ENCODE measurements around the gene PDGFRB.

PDGFRB gene

GRCh38 chr5:150082374-150082773, 73.3 kb downstream of the PDGFRB start:
- no peak for DNase-seq (ENCODE audit: low read depth)

DNA sequence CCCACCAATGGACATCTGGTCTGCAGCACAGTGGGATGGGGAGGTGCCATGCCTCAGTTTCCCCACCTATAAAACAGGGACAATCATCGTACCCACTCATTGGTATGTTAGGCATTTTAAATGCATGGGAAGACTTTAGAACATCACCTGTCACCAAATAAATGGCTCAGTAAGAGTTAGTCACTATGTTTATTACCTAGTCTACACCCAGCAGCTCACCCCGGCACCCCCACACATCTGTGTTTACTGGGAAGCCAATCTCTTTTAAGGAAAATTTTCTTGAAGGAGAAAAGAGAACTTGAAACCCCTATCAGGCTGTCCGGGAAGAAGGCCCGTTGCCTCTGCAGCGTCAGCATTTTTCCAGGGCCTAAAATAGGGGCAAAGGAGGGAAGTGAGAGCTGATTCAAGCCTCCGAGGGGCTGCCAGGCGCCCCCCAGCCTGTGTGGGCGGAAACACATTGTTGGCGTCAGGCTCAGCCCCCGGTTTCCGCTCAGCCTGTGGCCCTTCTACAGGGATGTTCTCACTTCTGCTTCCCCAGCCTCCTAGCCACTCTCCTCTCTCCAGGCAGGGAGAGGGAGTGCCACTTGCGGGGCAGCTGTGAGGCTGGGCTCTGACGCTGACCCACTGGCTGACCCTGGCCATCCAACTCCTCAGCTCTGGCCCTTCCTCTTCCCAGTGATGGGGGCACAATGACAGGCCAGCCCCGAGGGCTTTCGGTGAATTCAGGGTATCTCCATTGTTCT, 73.9 kb downstream of the PDGFRB start:
- DNase-seq (ENCODE audit: low read depth), result no peak

DNA sequence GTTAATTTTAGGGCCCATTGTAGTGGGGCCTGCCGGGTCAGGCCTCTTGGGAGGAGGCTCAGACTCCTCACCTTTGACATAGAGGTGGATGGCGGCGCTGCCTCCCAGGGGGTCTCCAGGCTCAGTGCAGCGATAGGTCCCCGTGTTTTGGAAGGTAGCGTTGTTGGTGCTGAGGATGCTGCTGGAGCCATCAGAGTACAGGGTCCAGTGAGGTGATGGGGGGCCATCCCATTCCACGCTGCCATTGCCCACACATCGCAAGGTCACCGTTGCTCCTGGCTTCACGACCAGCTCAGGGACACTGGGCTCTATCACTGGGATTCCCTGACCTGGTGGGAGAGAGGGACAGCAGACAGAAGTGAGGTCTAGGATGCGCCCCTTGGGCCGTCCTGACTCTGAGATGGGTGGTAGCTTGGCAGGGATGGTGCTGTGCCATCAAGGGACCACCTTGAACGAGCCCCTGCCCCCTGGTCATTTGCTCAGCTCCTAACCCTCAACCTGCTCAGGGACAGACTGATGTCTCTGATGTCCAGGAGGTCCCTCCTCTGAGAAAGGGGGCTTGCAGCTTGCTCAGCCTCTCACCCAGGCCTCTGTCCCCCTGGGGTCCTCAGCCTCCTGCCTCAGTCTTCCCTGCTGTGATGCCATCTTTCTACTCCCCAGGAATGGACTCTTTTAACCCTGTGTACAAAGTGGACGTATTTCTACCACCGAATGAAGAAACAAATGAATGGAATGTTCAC, 74.8 kb downstream of the PDGFRB start:
- no peak for DNase-seq (ENCODE audit: low read depth)

DNA sequence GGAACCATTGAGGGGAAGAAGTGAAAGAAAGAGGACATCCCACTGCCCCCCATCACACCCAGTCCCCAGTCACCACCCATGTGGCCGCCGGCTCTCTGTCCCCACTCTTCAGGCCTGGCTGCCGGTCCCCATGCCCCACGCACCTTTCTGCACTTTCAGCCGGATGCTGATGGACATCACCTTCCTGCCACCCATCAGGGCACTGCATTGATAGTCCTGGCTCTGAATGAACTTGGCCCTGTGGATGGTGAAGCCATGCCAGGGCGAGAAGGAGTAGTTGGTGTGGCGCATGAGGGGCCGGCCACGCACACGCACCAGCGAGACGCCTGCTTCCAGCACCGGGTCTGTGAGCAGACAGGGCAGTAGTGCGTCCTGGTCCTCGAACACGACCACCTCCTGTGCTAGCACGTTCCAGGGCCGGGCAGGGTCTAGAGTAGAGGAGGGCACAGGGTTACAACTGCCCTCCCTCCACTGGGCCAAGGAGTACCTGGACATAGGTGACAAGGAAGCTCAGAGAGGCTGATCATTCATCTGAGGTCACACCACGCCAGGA, 75.7 kb downstream of the PDGFRB start:
- DNase-seq (ENCODE audit: low read depth), result no peak

- no peak for DNase-seq (ENCODE audit: low read depth)
These were observed 76.6 kb downstream of the PDGFRB start for GRCh38 chr5:150078802-150079689.

GRCh38 chr5:150077996-150078801, 77.4 kb downstream of the PDGFRB start:
- no peak for DNase-seq (ENCODE audit: low read depth)

- no peak for DNase-seq (ENCODE audit: low read depth)
These were observed 78.6 kb downstream of the PDGFRB start for GRCh38 chr5:150077060-150077459.

GRCh38 chr5:150075806-150076205, 79.8 kb downstream of the PDGFRB start:
- no peak for DNase-seq (ENCODE audit: low read depth)

DNA sequence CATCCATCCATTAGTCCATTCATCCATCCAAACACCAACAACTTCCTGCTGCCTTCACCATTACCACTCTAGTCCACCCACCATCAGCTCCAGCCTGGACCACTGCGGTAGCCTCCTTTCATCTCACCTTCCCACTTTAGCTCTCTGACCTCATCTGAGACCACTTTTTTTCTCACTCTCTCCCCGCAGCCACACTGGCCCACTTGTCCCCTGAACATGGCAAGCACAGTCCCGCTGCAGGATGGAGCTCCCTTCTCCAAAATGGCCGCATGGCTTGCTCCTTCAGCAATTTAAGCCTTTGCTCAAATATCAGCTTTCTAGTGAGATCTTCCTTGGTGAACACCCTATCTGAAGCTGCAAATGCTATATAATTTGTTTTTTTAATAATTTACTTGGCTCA, 80.4 kb downstream of the PDGFRB start:
- no peak for DNase-seq (ENCODE audit: low read depth)

GRCh38 chr5:150073677-150074076, 82.0 kb downstream of the PDGFRB start:
- no peak for DNase-seq (ENCODE audit: low read depth)

GRCh38 chr5:150073086-150073625, 82.5 kb downstream of the PDGFRB start:
- DNase-seq (ENCODE audit: low read depth), result no peak

DNA sequence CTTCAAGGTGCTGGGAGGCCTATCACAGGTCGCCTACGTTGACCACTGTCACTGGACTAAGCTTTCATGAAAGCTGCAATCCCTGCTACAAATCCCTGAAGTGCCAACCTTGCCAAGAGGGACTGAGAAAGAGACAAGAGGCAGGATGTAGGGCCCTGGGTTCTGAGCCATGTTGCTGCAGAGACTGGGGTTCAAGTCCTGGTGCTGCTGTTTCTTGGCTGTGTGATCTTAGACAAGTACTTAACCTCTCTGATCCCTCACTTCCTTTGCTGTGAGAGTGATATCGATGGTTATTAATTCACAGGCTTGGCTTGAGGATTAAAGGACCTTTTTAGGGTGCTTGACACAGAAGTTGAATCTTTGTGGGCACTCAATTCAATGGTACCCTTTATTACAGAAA, 84.8 kb downstream of the PDGFRB start:
- DNase-seq (ENCODE audit: low read depth), result no peak

- no peak for DNase-seq (ENCODE audit: low read depth)
These were observed 85.7 kb downstream of the PDGFRB start for GRCh38 chr5:150069672-150070627.

DNA sequence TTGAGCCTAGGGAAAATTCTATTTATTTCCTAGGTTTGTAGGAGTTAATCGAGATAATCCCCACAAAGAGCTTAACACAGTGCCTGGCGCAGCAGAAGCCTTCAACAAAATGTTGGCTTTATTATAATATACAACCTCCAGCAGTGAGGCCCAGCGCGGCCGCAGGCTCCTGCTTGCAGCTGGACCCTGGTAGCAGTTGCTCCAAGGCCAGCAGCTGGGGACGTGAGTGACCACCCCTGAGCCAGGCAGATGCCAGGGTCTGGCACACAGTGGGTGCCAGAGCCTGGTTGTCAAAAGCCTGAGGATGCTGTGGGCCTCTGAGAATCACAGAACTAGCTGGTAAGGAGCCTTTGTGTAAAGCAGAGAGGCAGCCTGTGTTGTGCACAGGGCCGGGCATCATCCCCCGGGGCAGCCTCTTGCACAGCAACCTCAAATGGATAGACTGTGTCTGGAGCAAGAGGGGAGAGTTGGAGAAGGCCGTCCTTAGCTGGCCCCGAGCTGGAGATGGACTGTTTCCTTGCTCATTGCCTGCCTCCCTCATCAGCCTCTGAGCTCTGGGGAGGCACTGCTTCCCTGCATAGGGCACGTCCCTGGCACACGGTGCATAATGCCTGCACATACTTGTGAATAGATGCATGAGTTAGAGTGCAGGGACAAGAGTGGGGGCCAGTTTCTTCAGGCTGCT, 86.5 kb downstream of the PDGFRB start:
- DNase-seq (ENCODE audit: low read depth), result no peak

DNA sequence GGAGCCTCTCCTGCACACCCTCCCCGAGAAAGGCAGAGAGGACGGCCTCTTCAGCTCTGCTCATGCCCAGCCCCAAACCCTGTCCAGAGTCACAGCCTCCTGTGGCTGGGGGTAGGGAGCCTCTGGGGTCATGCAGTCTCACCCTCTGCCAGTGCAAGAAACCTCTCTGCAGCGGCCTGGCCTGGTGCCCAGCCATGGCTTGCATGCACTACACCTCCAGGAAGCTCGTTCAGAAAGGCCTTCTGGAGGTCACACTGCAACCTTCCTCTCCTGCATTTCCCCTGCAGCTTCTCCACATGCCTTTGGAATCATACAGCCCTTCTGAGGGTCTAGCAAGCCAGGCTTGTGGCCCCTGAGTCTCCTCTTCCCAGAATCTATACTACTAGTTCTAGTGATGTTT, 87.2 kb downstream of the PDGFRB start:
- no peak for DNase-seq (ENCODE audit: low read depth)

DNA sequence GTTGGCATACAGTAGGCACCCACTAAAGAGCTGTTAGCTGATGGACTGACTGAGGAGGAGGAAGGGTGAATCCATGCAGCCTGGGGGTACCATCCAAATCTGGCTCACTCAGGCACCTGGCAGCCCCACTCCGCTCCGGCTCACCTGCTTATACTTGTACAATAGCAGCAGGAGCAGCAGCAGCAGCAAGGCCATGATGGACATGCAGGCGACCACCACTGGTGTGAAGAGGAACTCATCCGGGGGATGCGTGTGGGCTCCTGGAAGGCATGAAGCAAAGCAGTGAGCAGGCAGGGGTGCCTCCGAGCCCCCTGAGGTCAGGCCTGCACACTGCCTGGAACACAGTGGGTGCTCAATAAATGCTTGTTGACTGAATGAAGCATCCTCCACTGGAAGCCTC, 87.6 kb downstream of the PDGFRB start:
- DNase-seq (ENCODE audit: low read depth), result no peak

DNA sequence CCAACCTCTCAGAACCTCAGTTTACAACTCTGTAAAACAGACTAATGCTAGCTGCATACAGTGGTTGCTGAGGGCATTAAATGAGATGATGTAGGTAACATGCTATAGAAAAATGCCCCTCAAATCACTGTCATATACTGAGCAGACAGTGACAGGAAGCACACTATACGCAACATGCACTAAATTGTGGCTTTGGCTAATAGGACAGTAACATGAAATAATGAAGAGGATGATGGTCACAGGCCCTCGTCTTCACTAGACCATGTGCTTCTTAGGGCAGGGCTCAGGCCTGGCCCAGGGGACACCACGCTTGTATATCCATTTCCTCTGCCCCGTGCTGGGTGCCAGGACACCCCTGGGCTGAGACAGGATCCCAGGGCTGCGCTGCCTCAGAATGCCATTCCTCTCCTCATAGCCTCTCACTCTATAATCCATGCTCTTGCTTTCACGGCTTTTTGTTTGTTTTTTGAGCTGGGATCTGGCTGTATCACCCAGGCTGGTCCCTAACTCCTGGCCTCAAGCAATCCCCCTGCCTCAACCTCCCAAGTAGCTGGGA, 88.2 kb downstream of the PDGFRB start:
- no peak for DNase-seq (ENCODE audit: low read depth)

GRCh38 chr5:150066901-150067396, 88.7 kb downstream of the PDGFRB start:
- DNase-seq (ENCODE audit: low read depth), result peak; percentile 6

DNA sequence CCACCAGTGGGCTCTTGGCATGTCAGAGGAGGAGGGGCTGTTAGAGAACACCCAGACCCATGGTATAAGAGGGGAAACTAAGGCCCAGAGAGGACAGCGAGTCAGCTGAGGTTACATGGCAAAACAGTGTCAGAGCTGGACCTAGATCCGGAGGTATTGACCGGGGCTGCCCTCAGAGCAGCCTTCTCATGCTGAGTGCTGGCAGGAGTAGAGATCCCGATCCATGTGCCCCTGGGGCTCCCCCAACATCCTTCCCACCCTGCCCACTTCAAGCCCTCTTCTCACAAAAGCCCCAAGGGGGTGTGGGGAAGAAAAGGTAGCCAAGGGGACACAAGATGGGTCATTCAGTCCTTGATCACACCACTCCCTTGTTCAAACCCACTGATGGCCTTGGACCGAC, 89.2 kb downstream of the PDGFRB start:
- DNase-seq (ENCODE audit: low read depth), result no peak
